CD14-positive monocyte (primary cell): Measurements from ENCODE around the gene DTD1. TPM values are rescaled to one million over a fixed set of nuclear protein-coding genes. Genes with fewer than 3 reads are reported as not detected.
A peak's percentile ranks its signal among the peaks of the same experiment; 100 is the strongest.

Experiments
- DNase-seq, 3 donors: peaks; one replicate each; pipeline ENCODE4 v3.0.0-alpha.2; 2011 to 2022
- H2AFZ ChIP-seq: 2 replicates; pipeline ENCODE4 v1.6.0; 2012; ENCODE audit warnings: mild to moderate bottlenecking, low read depth, low read length, inconsistent platforms; ENCODE audit not compliant: insufficient read depth, poor library complexity, severe bottlenecking
- H3K27ac ChIP-seq, 2 donors: 1 replicate in 1 of 2; 2 replicates in 1 of 2; pipeline ENCODE4 v1.5.1; 2012 to 2013; ENCODE audit warnings: low read length in 2 of 2, control low read depth in 1 of 2, inconsistent platforms in 1 of 2, low read depth in 1 of 2, mild to moderate bottlenecking in 1 of 2
- H3K27me3 ChIP-seq, 2 donors: one replicate each; pipeline versions ENCODE4 v1.6.0 to v1.6.1; 2011 to 2013; ENCODE audit warnings: low read length in 2 of 2; ENCODE audit not compliant: control insufficient read depth in 2 of 2, insufficient read depth in 2 of 2
- H3K36me3 ChIP-seq, 2 donors: replicated peaks in 1 of 2; 1 replicate in 1 of 2; 2 replicates in 1 of 2; pipeline versions ENCODE4 v1.5.1 to v1.6.1; 2012 to 2013; ENCODE audit warnings: low read length in 2 of 2, control low read depth in 1 of 2, inconsistent platforms in 1 of 2, mild to moderate bottlenecking in 1 of 2; ENCODE audit not compliant: insufficient read depth in 2 of 2, control insufficient read depth in 1 of 2
- H3K4me1 ChIP-seq, 2 donors: 1 replicate in 1 of 2; 2 replicates in 1 of 2; pipeline versions ENCODE4 v1.5.1 to v1.6.1; 2012 to 2013; ENCODE audit warnings: low read length in 2 of 2, control low read depth in 1 of 2, inconsistent platforms in 1 of 2, mild to moderate bottlenecking in 1 of 2, moderate library complexity in 1 of 2; ENCODE audit not compliant: insufficient read depth in 2 of 2, control insufficient read depth in 1 of 2
- H3K4me2 ChIP-seq: replicated peaks from 2 replicates; pipeline ENCODE3; 2012; ENCODE audit warnings: low read length, moderate library complexity, mild to moderate bottlenecking; ENCODE audit not compliant: poor library complexity, severe bottlenecking; ENCODE audit errors: extremely low read depth
- H3K4me3 ChIP-seq, 3 experiments: fragments of 200-600 bp in 1 of 3; sonication (generic) in 1 of 3; replicated peaks in 1 of 3; 1 replicate in 2 of 3; 2 replicates in 1 of 3; pipeline ENCODE4 v1.5.1; 2011 to 2013; ENCODE audit warnings: low read length in 3 of 3, mild to moderate bottlenecking in 3 of 3, control low read depth in 2 of 3, low read depth in 2 of 3, inconsistent platforms in 1 of 3, moderate library complexity in 1 of 3
- H3K79me2 ChIP-seq: 2 replicates; pipeline ENCODE4 v1.6.0; 2012; ENCODE audit warnings: mild to moderate bottlenecking, control low read depth, inconsistent platforms, low read length, moderate library complexity; ENCODE audit not compliant: insufficient read depth
- H3K9ac ChIP-seq: 2 replicates; pipeline ENCODE4 v1.6.0; 2017; ENCODE audit warnings: low read length, mild to moderate bottlenecking; ENCODE audit not compliant: insufficient read depth, poor library complexity, severe bottlenecking
- H3K9me3 ChIP-seq, 2 donors: replicated peaks in 1 of 2; 1 replicate in 1 of 2; 2 replicates in 1 of 2; pipeline versions ENCODE4 v1.5.1 to v1.6.1; 2012 to 2013; ENCODE audit warnings: low read length in 2 of 2, control low read depth in 1 of 2; ENCODE audit not compliant: control insufficient read depth in 1 of 2, insufficient read depth in 1 of 2
- H4K20me1 ChIP-seq: 2 replicates; pipeline ENCODE4 v1.6.0; 2012; ENCODE audit warnings: mild to moderate bottlenecking, low read length, control low read depth, moderate library complexity; ENCODE audit not compliant: insufficient read depth
- H3K27ac Mint-ChIP-seq, 7 donors: one replicate each; pipeline ENCODE4 v1.8.0; 2020; ENCODE audit warnings: mild to moderate bottlenecking in 7 of 7, mixed read lengths in 7 of 7, moderate library complexity in 6 of 7, inconsistent platforms in 2 of 7
- H3K27me3 Mint-ChIP-seq, 3 donors: one replicate each; pipeline ENCODE4 v1.8.0; 2021 to 2022; ENCODE audit warnings: low read depth in 3 of 3, mild to moderate bottlenecking in 3 of 3, mixed read lengths in 3 of 3, moderate library complexity in 3 of 3, inconsistent platforms in 1 of 3
- H3K36me3 Mint-ChIP-seq, 2 donors: one replicate each; pipeline ENCODE4 v1.8.0; 2020; ENCODE audit warnings: mixed read lengths in 2 of 2, inconsistent platforms in 1 of 2, mild to moderate bottlenecking in 1 of 2
- H3K4me1 Mint-ChIP-seq: one replicate; pipeline ENCODE4 v1.8.0; 2020; ENCODE audit warnings: mild to moderate bottlenecking, mixed read lengths
- H3K4me3 Mint-ChIP-seq, 2 donors: one replicate each; pipeline ENCODE4 v1.8.0; 2020; ENCODE audit warnings: mild to moderate bottlenecking in 2 of 2, mixed read lengths in 2 of 2, moderate library complexity in 1 of 2
- H3K9me3 Mint-ChIP-seq, 7 donors: one replicate each; pipeline ENCODE4 v1.8.0; 2020 to 2022; ENCODE audit warnings: mixed read lengths in 7 of 7, mild to moderate bottlenecking in 6 of 7, moderate library complexity in 6 of 7, inconsistent platforms in 2 of 7
- CTCF ChIP-seq: fragments of 200-600 bp; IDR thresholded peaks from one replicate; pipeline ENCODE4 v1.8.0; 2022; ENCODE audit warnings: antibody characterized with exemption, mild to moderate bottlenecking
- WGBS: methylation state at CpG from one replicate; pipeline ENCODE4 v1.1.5; 2013; ENCODE audit warnings: missing lambda C conversion rate; ENCODE audit not compliant: insufficient coverage; 5-methylcytosine and 5-hydroxymethylcytosine counted together
- intact Hi-C, 2 donors: fragments of 100-400 bp; cut with micrococcal nuclease; formaldehyde crosslinking; loops; one replicate each; pipeline versions ENCODE4 v1.15.0 to v1.15.1; 2023
- polyA plus RNA-seq, 3 donors: library from polyadenylated mRNA; depleted of rRNA in 1 of 3; unstranded in 2 of 3; stranded (reverse) in 1 of 3; fragments of 300-500 nt in 2 of 3; fragments of >200 nt in 1 of 3; fragmentation: Illumina TruSeq in 2 of 3; gene quantifications; 1 replicate in 2 of 3; 2 replicates in 1 of 3; pipeline ENCODE4 v1.2.3, GENCODE V29; 2012 to 2021

The DTD1 gene
- polyA plus RNA-seq, 3 donors, result 18.8 to 33.6 (median 26.3) TPM

DNA sequence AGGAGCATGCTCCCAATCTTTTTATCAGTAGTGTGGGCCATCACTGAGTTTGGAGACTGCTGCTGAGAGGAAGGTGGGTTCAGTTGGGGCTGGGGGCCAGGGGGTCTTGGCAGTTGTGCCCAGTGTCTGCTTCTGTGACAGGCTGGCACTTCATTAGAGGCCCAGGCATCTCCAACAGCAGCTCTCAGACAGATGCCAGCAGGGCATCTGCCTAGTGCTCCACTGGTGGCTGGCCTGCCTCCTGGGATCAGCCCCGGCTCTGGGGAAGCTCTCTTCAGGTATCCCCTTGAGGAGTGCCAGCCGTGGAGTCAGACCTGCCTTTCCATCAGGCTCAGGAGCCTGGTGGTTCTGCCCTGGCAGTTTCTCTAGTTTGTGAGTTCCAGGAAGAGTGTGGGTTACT is 77.3 kb downstream of the DTD1 start:
- no peaks in the 10 kb centered on the region for H3K4me1 ChIP-seq
- no peaks in the 10 kb centered on the region for H3K36me3 ChIP-seq
- H3K4me1 Mint-ChIP-seq, result no peaks in the 10 kb centered on the region
- no peak overlapping the region for H3K27ac ChIP-seq
- no peak overlapping the region for H3K9ac ChIP-seq
- no peaks in the 10 kb centered on the region for H3K79me2 ChIP-seq
- intact Hi-C loops, result no loop called here
- no peaks in the 10 kb centered on the region for H3K27me3 Mint-ChIP-seq
- DNase-seq, result no peak
- H2AFZ ChIP-seq, result no peak overlapping the region
- H3K9me3 Mint-ChIP-seq, result no peaks in the 10 kb centered on the region
- peaks cover 2% of the 10 kb centered on the region in 2 donors for H3K36me3 Mint-ChIP-seq
- no peak for TF ChIP-seq CTCF
- H4K20me1 ChIP-seq, result no peaks in the 10 kb centered on the region
- H3K27ac Mint-ChIP-seq, result no peak overlapping the region
- no peak overlapping the region for H3K4me2 ChIP-seq
- H3K4me3 Mint-ChIP-seq, result no peak overlapping the region
- no peaks in the 10 kb centered on the region for H3K9me3 ChIP-seq
- no peak overlapping the region for H3K4me3 ChIP-seq
- H3K27me3 ChIP-seq, result no peaks in the 10 kb centered on the region
- 79% methylated on average over 2 of the region's 2 CpGs for WGBS

- WGBS, result 96% methylated on average over 7 of the region's 9 CpGs
- H3K36me3 Mint-ChIP-seq, result peaks cover 5 to 6% of the 10 kb centered on the region in 2 donors
- no peak overlapping the region for H3K9ac ChIP-seq
- no peaks in the 10 kb centered on the region for H3K36me3 ChIP-seq
- no peak overlapping the region for H3K4me3 Mint-ChIP-seq
- H3K27me3 ChIP-seq, result no peaks in the 10 kb centered on the region
- no peaks in the 10 kb centered on the region for H3K4me1 ChIP-seq
- no peak overlapping the region for H3K4me3 ChIP-seq
- peak overlapping the region in 1 of 7 donors; percentile 9 for H3K27ac Mint-ChIP-seq
- no peak overlapping the region for H2AFZ ChIP-seq
- H3K79me2 ChIP-seq, result no peaks in the 10 kb centered on the region
- H3K27ac ChIP-seq, result no peak overlapping the region
- no peaks in the 10 kb centered on the region for H3K27me3 Mint-ChIP-seq
- peaks cover 1% of the 10 kb centered on the region for H3K4me1 Mint-ChIP-seq
- no peak for DNase-seq
- H3K9me3 ChIP-seq, result no peaks in the 10 kb centered on the region
- no peaks in the 10 kb centered on the region for H4K20me1 ChIP-seq
- H3K9me3 Mint-ChIP-seq, result no peaks in the 10 kb centered on the region
- intact Hi-C loops, result no loop called here
- TF ChIP-seq CTCF, result no peak
- H3K4me2 ChIP-seq, result no peak overlapping the region
These were observed 79.1 kb downstream of the DTD1 start for GRCh38 chr20:18666803-18667415.
